K562 (cell line): ENCODE data around the gene SLC43A2. TPM values are rescaled to one million over a fixed set of nuclear protein-coding genes. Genes with fewer than 3 reads are reported as not detected.
A peak's percentile ranks its signal among the peaks of the same experiment; 100 is the strongest.

Experiments
- ATAC-seq: fragments of 200-7000 bp; cut with Tn5 transposase; 3 replicates; pipeline ENCODE4 v1.9.1; 2020; ENCODE audit warnings: moderate library complexity
- BruUV-seq: library from RNA; stranded (reverse); fragments of 400-500 nt; replicated peaks from 2 replicates; lab custom pipeline; 2021; lab: Mats Ljungman, UMichigan
- CTCF ChIA-PET: fragments of 300-600 bp; formaldehyde crosslinking; extraction: SDS; loops from one replicate; lab custom pipeline; 2021; ENCODE audit warnings: low intra/inter-chr PET ratio; lab: Yijun Ruan, JAX
- POLR2A ChIA-PET: fragments of 300-600, 350-650 bp; sonication (Branson Sonifier 250); formaldehyde crosslinking; extraction: SDS; loops from one replicate; lab custom pipeline; 2021; ENCODE audit warnings: antibody characterized with exemption, inconsistent platforms; lab: Yijun Ruan, JAX
- DNase-seq, 4 experiments: peaks; one replicate each; pipeline versions ENCODE4 v3.0.0 to v3.0.0-alpha.2; 2011 to 2018; ENCODE audit warnings: low spot score in 3 of 4, mixed read lengths in 3 of 4; ENCODE audit errors: extremely low read depth in 1 of 4
- FAIRE-seq: peaks from 2 replicates; lab custom pipeline; 2011; peaks lifted over from hg19 to GRCh38; lab: Jason Lieb, UNC
- H2AFZ ChIP-seq: 2 replicates; pipeline ENCODE4 v1.6.0; 2011; ENCODE audit warnings: low read depth, low read length, control low read depth, inconsistent platforms
- H3K27ac ChIP-seq: fragments of 200-600 bp; 3 replicates; pipeline ENCODE4 v1.8.0; 2011; ENCODE audit warnings: low read depth, mild to moderate bottlenecking, control low read depth, inconsistent platforms, low read length, moderate library complexity, mixed read lengths; ENCODE audit errors: extremely low read depth
- H3K27me3 ChIP-seq, 2 experiments: fragments of 300-600 bp in 1 of 2; 2 replicates in 1 of 2; 3 replicates in 1 of 2; pipeline versions ENCODE4 v1.6.0 to v1.8.0; 2011; ENCODE audit warnings: inconsistent platforms in 2 of 2, low read length in 2 of 2, mild to moderate bottlenecking in 1 of 2, mixed read lengths in 1 of 2, moderate library complexity in 1 of 2; ENCODE audit not compliant: control insufficient read depth in 2 of 2, insufficient read depth in 2 of 2
- H3K36me3 ChIP-seq: fragments of 300-600 bp; 3 replicates; pipeline ENCODE4 v1.8.0; 2011; ENCODE audit warnings: mild to moderate bottlenecking, low read length, inconsistent platforms; ENCODE audit not compliant: control insufficient read depth, insufficient read depth
- H3K4me1 ChIP-seq, 2 experiments: fragments of 200-600 bp in 1 of 2; replicated peaks in 1 of 2; 2 replicates in 1 of 2; 3 replicates in 1 of 2; pipeline versions ENCODE4 v1.5.1 to v1.8.0; 2011; ENCODE audit warnings: inconsistent platforms in 2 of 2, low read length in 2 of 2, mild to moderate bottlenecking in 1 of 2, mixed read lengths in 1 of 2, moderate library complexity in 1 of 2; ENCODE audit not compliant: control insufficient read depth in 2 of 2, insufficient read depth in 2 of 2
- H3K4me2 ChIP-seq: 2 replicates; pipeline ENCODE4 v1.6.1; 2011; ENCODE audit warnings: low read length, control low read depth, inconsistent platforms, mixed read lengths; ENCODE audit not compliant: insufficient read depth
- H3K4me3 ChIP-seq: fragments of 200-600 bp; sonication (generic), shearing (Covaris generic); 2 replicates; pipeline ENCODE4 v1.5.1; 2016; ENCODE audit warnings: control low read depth, inconsistent platforms
- H3K79me2 ChIP-seq: fragments of 200-600 bp; 3 replicates; pipeline ENCODE4 v1.8.0; 2011; ENCODE audit warnings: low read length, inconsistent platforms; ENCODE audit not compliant: control insufficient read depth, insufficient read depth
- H3K9ac ChIP-seq, 2 experiments: 2 replicates each; pipeline versions ENCODE4 v1.6.0 to v1.6.1; 2011; ENCODE audit warnings: low read depth in 2 of 2, low read length in 2 of 2, control low read depth in 1 of 2, inconsistent platforms in 1 of 2, mild to moderate bottlenecking in 1 of 2, mixed read lengths in 1 of 2; ENCODE audit not compliant: insufficient read depth in 1 of 2
- H3K9me1 ChIP-seq: one replicate; pipeline ENCODE4 v1.6.0; 2011; ENCODE audit warnings: inconsistent platforms, mild to moderate bottlenecking, low read length, moderate library complexity; ENCODE audit not compliant: control insufficient read depth, insufficient read depth
- H3K9me3 ChIP-seq: replicated peaks from 2 replicates; pipeline ENCODE4 v1.5.1; 2011; ENCODE audit warnings: low read depth, low read length, inconsistent platforms; ENCODE audit not compliant: control insufficient read depth, insufficient read depth
- H4K20me1 ChIP-seq: replicated peaks from 2 replicates; pipeline ENCODE4 v1.6.1; 2011; ENCODE audit warnings: low read length, inconsistent platforms, mixed read lengths; ENCODE audit not compliant: control insufficient read depth, insufficient read depth
- BRCA1 ChIP-seq, 2 experiments: fragments of 450-650 bp in 1 of 2; sonication (generic) in 1 of 2; formaldehyde crosslinking in 1 of 2; IDR thresholded peaks; 2 replicates each; pipeline versions ENCODE4 v1.5.0 to v1.6.1; 2017 to 2020; ENCODE audit warnings: mild to moderate bottlenecking in 1 of 2, missing genetic modification reagents in 1 of 2
- MCM5 ChIP-seq: fragments of 450-650 bp; IDR thresholded peaks from 2 replicates; pipeline ENCODE4 v1.6.1; 2016; ENCODE audit warnings: low read depth
- NCOA1 ChIP-seq: fragments of 450-650 bp; IDR thresholded peaks from 2 replicates; pipeline ENCODE4 v1.6.1; 2016; ENCODE audit warnings: low read depth
- POLR2G ChIP-seq: fragments of 200-400 bp; formaldehyde crosslinking; IDR thresholded peaks from 2 replicates; pipeline ENCODE4 v1.6.1; 2017; ENCODE audit warnings: low read depth, mild to moderate bottlenecking, antibody characterized with exemption, low read length, moderate library complexity
- POU5F1 ChIP-seq: fragments of 150-350 bp; IDR thresholded peaks from 2 replicates; pipeline ENCODE4 v1.6.1; 2014; ENCODE audit warnings: borderline replicate concordance, low read length, low read depth, mild to moderate bottlenecking; ENCODE audit not compliant: partially characterized antibody
- STAT5B ChIP-seq: fragments of 250-450 bp; sonication (Bioruptor Pico); IDR thresholded peaks from 2 replicates; pipeline ENCODE4 v1.8.0; 2021; ENCODE audit warnings: mild to moderate bottlenecking, inconsistent platforms
- TAF7 ChIP-seq: fragments of 450-650 bp; IDR thresholded peaks from 2 replicates; pipeline ENCODE4 v1.6.1; 2016; ENCODE audit warnings: missing genetic modification characterization, missing compliant biosample characterization
- ZNF444 ChIP-seq: fragments of 250-450 bp; sonication (Bioruptor Pico); IDR thresholded peaks from 2 replicates; pipeline ENCODE4 v1.4.0; 2020; ENCODE audit warnings: mild to moderate bottlenecking, moderate library complexity
- WGBS: fragments of 100-300 bp; shearing (Covaris generic); methylation state at CpG from one replicate; pipeline ENCODE4 v1.1.6; 2016; ENCODE audit warnings: low coverage, mixed read lengths; ENCODE audit not compliant: insufficient coverage; ENCODE audit errors: missing lambda C conversion rate; 5-methylcytosine and 5-hydroxymethylcytosine counted together
- in situ Hi-C: fragments of 300-500 bp; cut with MboI; formaldehyde crosslinking; loops from 4 replicates; pipeline ENCODE4 v1.15.0; 2018; ENCODE audit warnings: inconsistent platforms, mixed read lengths
- intact Hi-C: fragments of 100-400 bp; cut with micrococcal nuclease; formaldehyde crosslinking; loops from 2 replicates; pipeline ENCODE4 v1.14.2; 2022
- polyA plus RNA-seq, 8 experiments: library from polyadenylated mRNA; depleted of rRNA in 4 of 8; stranded (reverse) in 5 of 8; unstranded in 3 of 8; fragments of >200 nt; fragmentation: Nextera tagmentation in 2 of 8; fragmentation: Illumina TruSeq in 1 of 8; extraction: Ambion mirVana in 2 of 8; extraction: Trizol in 1 of 8; gene quantifications; 2 replicates each; pipeline versions ENCODE4 v1.2.1 to v1.2.3, GENCODE V29; 2011 to 2014; ENCODE audit warnings: inconsistent platforms in 1 of 8, missing spikeins in 1 of 8
- total RNA-seq, 7 experiments: library from RNA; depleted of rRNA in 6 of 7; stranded (reverse); fragments of >200 nt in 6 of 7; fragmentation: Illumina TruSeq in 2 of 7; extraction: Trizol in 2 of 7; gene quantifications; 2 replicates each; pipeline versions ENCODE4 v1.2.1 to v1.2.3, GENCODE V29; 2011 to 2021; ENCODE audit warnings: low replicate concordance in 1 of 7
- TF ChIP-seq, protein P1 (sequence below): fragments of 250-450 bp; sonication (Bioruptor Pico); IDR thresholded peaks from 2 replicates; pipeline ENCODE4 v1.5.0; 2021

Gene SLC43A2
- total and polyA plus RNA-seq, 9 of the 15 experiments (the other 6 are each of a cell fraction or from before 2014, with no cell fraction given), result 0.03 to 10.2 (median 3.6) TPM

DNA sequence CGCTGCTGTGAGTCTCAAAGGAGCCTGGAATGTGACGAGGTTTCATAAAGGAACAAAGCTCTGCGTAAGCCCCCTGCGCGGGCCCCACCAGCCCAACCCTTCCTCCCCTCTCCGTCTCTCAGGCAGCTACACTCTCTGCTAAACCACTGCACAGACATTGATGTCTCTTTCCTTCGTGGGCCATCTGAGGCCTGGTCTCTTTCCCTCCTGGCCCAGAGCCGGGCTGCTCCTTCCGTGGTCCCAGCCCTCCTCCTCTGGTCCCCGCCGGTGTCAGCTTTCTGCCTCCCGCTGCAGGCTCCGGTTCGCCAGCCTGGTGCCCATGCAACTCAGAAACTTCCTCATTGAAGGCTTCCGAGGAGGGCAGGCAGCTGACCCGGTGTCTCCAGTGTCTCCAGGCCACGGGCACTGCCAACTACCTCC lies 9.5 kb upstream of the SLC43A2 start (continued):
- TF ChIP-seq, protein P1, sequence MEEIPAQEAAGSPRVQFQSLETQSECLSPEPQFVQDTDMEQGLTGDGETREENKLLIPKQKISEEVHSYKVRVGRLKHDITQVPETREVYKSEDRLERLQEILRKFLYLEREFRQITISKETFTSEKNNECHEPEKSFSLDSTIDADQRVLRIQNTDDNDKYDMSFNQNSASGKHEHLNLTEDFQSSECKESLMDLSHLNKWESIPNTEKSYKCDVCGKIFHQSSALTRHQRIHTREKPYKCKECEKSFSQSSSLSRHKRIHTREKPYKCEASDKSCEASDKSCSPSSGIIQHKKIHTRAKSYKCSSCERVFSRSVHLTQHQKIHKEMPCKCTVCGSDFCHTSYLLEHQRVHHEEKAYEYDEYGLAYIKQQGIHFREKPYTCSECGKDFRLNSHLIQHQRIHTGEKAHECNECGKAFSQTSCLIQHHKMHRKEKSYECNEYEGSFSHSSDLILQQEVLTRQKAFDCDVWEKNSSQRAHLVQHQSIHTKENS (CRISPR knock-in tag), result no peak
- no peak for TF ChIP-seq ZNF444 (CRISPR knock-in tag)
- no peak for TF ChIP-seq BRCA1 (IDR thresholded peaks at IDR 0.05)
- TF ChIP-seq BRCA1 (CRISPR knock-in tag; IDR thresholded peaks at IDR 0.05), result no peak
- TF ChIP-seq POU5F1, result no peak
- TF ChIP-seq TAF7 (tag), result no peak

DNA sequence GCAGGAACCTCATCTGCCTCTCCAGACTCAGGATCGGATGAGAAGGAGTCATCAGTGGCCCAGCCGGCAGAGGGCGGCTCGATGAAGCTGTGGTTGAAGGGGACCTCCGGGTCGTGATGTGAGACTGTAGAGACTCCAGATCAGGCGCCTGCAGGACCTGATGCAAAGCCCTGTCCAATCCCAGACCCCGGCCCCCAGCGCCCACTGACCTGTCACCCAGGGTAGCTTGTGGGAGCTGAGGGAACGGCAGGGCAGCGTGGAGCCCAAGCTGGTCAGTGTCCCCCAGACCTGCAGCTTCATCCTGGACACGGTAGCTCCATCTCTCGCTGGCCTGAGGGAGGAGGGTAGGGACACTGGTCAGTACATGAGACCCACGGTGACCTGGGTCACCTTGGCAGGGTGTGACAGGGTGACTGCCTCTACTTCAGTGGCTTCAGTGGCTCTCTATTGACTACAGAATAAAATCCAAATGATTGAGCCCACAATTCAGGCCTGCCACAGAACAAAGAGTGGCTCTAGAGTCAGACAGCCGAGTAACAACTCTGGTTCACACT lies 8.2 kb upstream of the SLC43A2 start:
- FAIRE-seq (no peak), ATAC-seq (no peak), DNase-seq (no peak)
- Histone ChIP-seq H3K4me1 (peaks cover 0 to 29% of the 10 kb centered on the region in 2 experiments; a peak in 2 of 5 replicates), H3K9me3 (no peaks in the 10 kb centered on the region), H3K27ac (no peak overlapping the region), H3K9me1 (no peaks in the 10 kb centered on the region), H3K27me3 (no peaks in the 10 kb centered on the region), H3K4me2 (no peak overlapping the region), H2AFZ (no peak overlapping the region), H3K36me3 (no peaks in the 10 kb centered on the region), H4K20me1 (no peaks in the 10 kb centered on the region), H3K4me3 (no peak overlapping the region), H3K79me2 (no peaks in the 10 kb centered on the region), H3K9ac (no peak overlapping the region; a peak in 1 of 4 replicates)
- WGBS, result 68% methylated on average over 8 of the region's 15 CpGs
- ChIA-PET POLR2A (interaction anchor here (0.6 to 0.8 kb wide), 2 partner anchors 9 to 85 kb away, joined by 3 read pairs; partner anchors contain the start of gene SCARF1), CTCF (no interaction called here)
- TF ChIP-seq POLR2G (0 out of 2 replicates have a peak, but pooled peaks have one; percentile 39), NCOA1 (no peak), MCM5 (no peak), STAT5B (CRISPR knock-in tag) (no peak)
- in situ Hi-C loops, result no loop called here
- BruUV-seq, result no TSS peak
- intact Hi-C loops, result no loop called here
